GM23338 (cell line): Measurements from ENCODE around the gene SYT17. TPM values are rescaled to one million over a fixed set of nuclear protein-coding genes. Genes with fewer than 3 reads are reported as not detected.

Experiments
- ATAC-seq: fragments of 200-7000 bp; cut with Tn5 transposase; 3 replicates; pipeline ENCODE4 v1.9.1; 2020
- DNase-seq: peaks from one replicate; pipeline ENCODE4 v3.0.0-alpha.2; 2015; ENCODE audit warnings: low spot score
- H2AFZ ChIP-seq: fragments of 200-600 bp; sonication (generic); 2 replicates; pipeline ENCODE4 v1.8.0; 2016; ENCODE audit warnings: antibody characterized with exemption, mild to moderate bottlenecking, moderate library complexity
- H3F3A ChIP-seq: fragments of 200-600 bp; sonication (generic); replicated peaks from 2 replicates; pipeline ENCODE4 v1.8.0; 2017; ENCODE audit warnings: antibody characterized with exemption, mixed run types, low read depth
- H3K27ac ChIP-seq: fragments of 200-600 bp; sonication (generic); 2 replicates; pipeline ENCODE4 v1.6.1; 2016; ENCODE audit warnings: low read depth
- H3K27me3 ChIP-seq: fragments of 200-600 bp; sonication (generic); 2 replicates; pipeline ENCODE4 v1.8.0; 2016; ENCODE audit warnings: mild to moderate bottlenecking, mixed run types, moderate library complexity; ENCODE audit not compliant: insufficient read depth
- H3K36me3 ChIP-seq: fragments of 200-600 bp; sonication (generic); 2 replicates; pipeline ENCODE4 v1.8.0; 2016; ENCODE audit warnings: mild to moderate bottlenecking; ENCODE audit not compliant: insufficient read depth
- H3K4me1 ChIP-seq: fragments of 200-600 bp; sonication (generic); 2 replicates; pipeline ENCODE4 v1.8.0; 2016; ENCODE audit warnings: mild to moderate bottlenecking, moderate library complexity; ENCODE audit not compliant: insufficient read depth
- H3K4me2 ChIP-seq: fragments of 200-600 bp; sonication (generic); 2 replicates; pipeline ENCODE4 v1.7.1; 2017; ENCODE audit warnings: mixed run types
- H3K4me3 ChIP-seq: fragments of 200-600 bp; sonication (generic); 2 replicates; pipeline ENCODE4 v1.6.1; 2016; ENCODE audit warnings: mixed run types
- H3K79me2 ChIP-seq: fragments of 200-600 bp; sonication (generic); replicated peaks from 2 replicates; pipeline ENCODE4 v1.8.0; 2017; ENCODE audit warnings: mild to moderate bottlenecking; ENCODE audit not compliant: insufficient read depth
- H3K9me2 ChIP-seq: fragments of 200-600 bp; sonication (generic); 2 replicates; pipeline ENCODE4 v1.8.0; 2017; ENCODE audit not compliant: insufficient read depth
- H4K20me1 ChIP-seq: fragments of 200-600 bp; sonication (generic); replicated peaks from 2 replicates; pipeline ENCODE4 v1.8.0; 2017; ENCODE audit warnings: mild to moderate bottlenecking; ENCODE audit not compliant: insufficient read depth
- H3K27ac Mint-ChIP-seq: 2 replicates; pipeline ENCODE4 v1.8.0; 2020; ENCODE audit warnings: inconsistent platforms, mild to moderate bottlenecking, moderate library complexity, mixed read lengths
- H3K27me3 Mint-ChIP-seq: 3 replicates; pipeline ENCODE4 v1.8.0; 2022; ENCODE audit warnings: low read depth, mild to moderate bottlenecking, moderate library complexity, mixed read lengths, inconsistent platforms; ENCODE audit not compliant: insufficient read depth, poor library complexity
- H3K36me3 Mint-ChIP-seq: 3 replicates; pipeline ENCODE4 v1.8.0; 2021; ENCODE audit warnings: low read depth, mild to moderate bottlenecking, inconsistent platforms, moderate library complexity, mixed read lengths
- H3K4me1 Mint-ChIP-seq: 3 replicates; pipeline ENCODE4 v1.8.0; 2020; ENCODE audit warnings: mild to moderate bottlenecking, inconsistent platforms, mixed read lengths
- H3K4me3 Mint-ChIP-seq: 3 replicates; pipeline ENCODE4 v1.8.0; 2021; ENCODE audit warnings: moderate library complexity, mild to moderate bottlenecking, inconsistent platforms, mixed read lengths
- H3K9me3 Mint-ChIP-seq: 3 replicates; pipeline ENCODE4 v1.8.0; 2020; ENCODE audit warnings: moderate library complexity, mild to moderate bottlenecking, inconsistent platforms, mixed read lengths
- CREB1 ChIP-seq: fragments of 250-450 bp; sonication (Bioruptor Pico); IDR thresholded peaks from 2 replicates; pipeline ENCODE4 v1.5.0; 2020; ENCODE audit warnings: low read depth, mild to moderate bottlenecking, moderate library complexity
- ETS1 ChIP-seq: IDR thresholded peaks from 2 replicates; pipeline ENCODE4 v1.6.1; 2016; ENCODE audit warnings: antibody characterized with exemption
- EZH2 ChIP-seq: fragments of 200-600 bp; sonication (generic); IDR thresholded peaks from one replicate; pipeline ENCODE4 v1.8.0; 2017; ENCODE audit warnings: antibody characterized with exemption, mild to moderate bottlenecking, low read depth; ENCODE audit not compliant: unreplicated experiment
- EZH2phosphoT487 ChIP-seq: fragments of 200-600 bp; sonication (generic); IDR thresholded peaks from one replicate; pipeline ENCODE4 v1.8.1; 2018; ENCODE audit warnings: antibody characterized with exemption; ENCODE audit not compliant: unreplicated experiment
- JUNB ChIP-seq: IDR thresholded peaks from one replicate; pipeline ENCODE4 v1.6.1; 2016; ENCODE audit warnings: antibody characterized with exemption; ENCODE audit not compliant: unreplicated experiment
- NANOG ChIP-seq: IDR thresholded peaks from 2 replicates; pipeline ENCODE4 v1.6.1; 2016; ENCODE audit warnings: antibody characterized with exemption, borderline replicate concordance
- POLR2AphosphoS5 ChIP-seq: IDR thresholded peaks from 2 replicates; pipeline ENCODE4 v1.6.1; 2016; ENCODE audit warnings: antibody characterized with exemption, low read depth
- REST ChIP-seq: IDR thresholded peaks from one replicate; pipeline ENCODE4 v1.6.1; 2018; ENCODE audit warnings: antibody characterized with exemption; ENCODE audit not compliant: unreplicated experiment
- STAT1 ChIP-seq: IDR thresholded peaks from one replicate; pipeline ENCODE4 v1.6.1; 2016; ENCODE audit warnings: antibody characterized with exemption; ENCODE audit not compliant: unreplicated experiment
- ZNF114 ChIP-seq: fragments of 250-450 bp; sonication (Bioruptor Pico); IDR thresholded peaks from 2 replicates; pipeline ENCODE4 v1.5.0; 2020; ENCODE audit warnings: mild to moderate bottlenecking, moderate library complexity
- ZNF331 ChIP-seq: fragments of 250-450 bp; sonication (Bioruptor Pico); IDR thresholded peaks from 2 replicates; pipeline ENCODE4 v1.5.0; 2020; ENCODE audit warnings: low read depth, mild to moderate bottlenecking, moderate library complexity
- polyA plus RNA-seq: library from polyadenylated mRNA; unstranded; fragments of >200 nt; fragmentation: Nextera tagmentation; extraction: Ambion mirVana; gene quantifications from 2 replicates; pipeline ENCODE4 v1.2.1, GENCODE V29; 2016
- total RNA-seq: library from RNA; depleted of rRNA; stranded (reverse); fragments of >200 nt; shearing (Covaris generic); gene quantifications from 2 replicates; pipeline ENCODE4 v1.2.3, GENCODE V29; 2014
- TF ChIP-seq, protein P1 (sequence below): fragments of 250-450 bp; sonication (Bioruptor Pico); IDR thresholded peaks from 2 replicates; pipeline ENCODE4 v1.5.0; 2020; ENCODE audit warnings: mild to moderate bottlenecking, moderate library complexity
- TF ChIP-seq, protein P2 (sequence below), 2 experiments: fragments of 200-600 bp in 1 of 2; sonication (generic) in 1 of 2; conservative IDR thresholded peaks; 2 replicates each; pipeline versions ENCODE4 v1.5.1 to v1.6.1; 2016 to 2017; ENCODE audit warnings: antibody characterized with exemption in 2 of 2, low read depth in 2 of 2, mild to moderate bottlenecking in 2 of 2, moderate library complexity in 1 of 2

Gene SYT17
- total and polyA plus RNA-seq, 2 experiments from 2014 or later, result 5.3 to 9.5 TPM

DNA sequence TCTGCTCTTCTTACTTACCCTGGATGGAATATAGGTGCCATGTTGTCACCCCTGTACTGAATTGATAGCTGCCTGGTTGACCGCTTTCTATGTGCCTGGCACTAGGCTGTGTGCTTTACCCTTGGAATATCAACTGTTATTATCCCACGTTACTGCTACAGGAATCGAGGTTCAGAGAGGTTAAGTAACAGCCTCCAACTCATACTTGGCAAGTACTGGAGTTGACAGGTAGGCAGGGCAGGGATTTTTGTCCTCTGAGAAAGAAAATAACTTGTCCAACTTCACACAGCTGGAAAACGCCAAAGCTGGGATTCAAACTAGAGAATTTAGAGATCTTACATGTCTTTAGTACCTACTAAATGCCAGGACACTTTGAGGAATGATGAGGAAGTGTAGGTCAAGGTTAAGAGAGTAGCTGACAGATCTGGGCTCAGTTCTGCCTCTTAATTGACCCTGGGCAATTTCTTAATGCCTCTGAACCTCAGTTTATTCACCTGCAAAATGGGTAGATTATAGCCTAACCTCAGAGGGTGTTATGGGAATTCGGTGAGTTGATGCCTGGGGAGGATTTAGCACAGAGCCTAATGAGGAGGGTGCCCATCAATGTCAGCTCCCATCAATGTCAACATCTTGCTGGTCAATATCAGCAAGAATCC, 28.5 kb upstream of the SYT17 start:
- H3K4me1 Mint-ChIP-seq, result peaks cover 18% of the 10 kb centered on the region

More for the DNA sequence above, 28.5 kb upstream of the SYT17 start:
- 0 out of 2 replicates have a peak, but pooled peaks cover 6% of the 10 kb centered on the region for H3K4me1 ChIP-seq
- no peaks in the 10 kb centered on the region for H3F3A ChIP-seq
- no peaks in the 10 kb centered on the region for H3K36me3 ChIP-seq
- no peak overlapping the region for H3K4me3 Mint-ChIP-seq
- H3K4me2 ChIP-seq, result no peak overlapping the region
- no peaks in the 10 kb centered on the region for H4K20me1 ChIP-seq
- no peaks in the 10 kb centered on the region for H3K79me2 ChIP-seq
- no peak overlapping the region for H3K27ac Mint-ChIP-seq
- no peak overlapping the region for H3K4me3 ChIP-seq
- TF ChIP-seq, protein P1, sequence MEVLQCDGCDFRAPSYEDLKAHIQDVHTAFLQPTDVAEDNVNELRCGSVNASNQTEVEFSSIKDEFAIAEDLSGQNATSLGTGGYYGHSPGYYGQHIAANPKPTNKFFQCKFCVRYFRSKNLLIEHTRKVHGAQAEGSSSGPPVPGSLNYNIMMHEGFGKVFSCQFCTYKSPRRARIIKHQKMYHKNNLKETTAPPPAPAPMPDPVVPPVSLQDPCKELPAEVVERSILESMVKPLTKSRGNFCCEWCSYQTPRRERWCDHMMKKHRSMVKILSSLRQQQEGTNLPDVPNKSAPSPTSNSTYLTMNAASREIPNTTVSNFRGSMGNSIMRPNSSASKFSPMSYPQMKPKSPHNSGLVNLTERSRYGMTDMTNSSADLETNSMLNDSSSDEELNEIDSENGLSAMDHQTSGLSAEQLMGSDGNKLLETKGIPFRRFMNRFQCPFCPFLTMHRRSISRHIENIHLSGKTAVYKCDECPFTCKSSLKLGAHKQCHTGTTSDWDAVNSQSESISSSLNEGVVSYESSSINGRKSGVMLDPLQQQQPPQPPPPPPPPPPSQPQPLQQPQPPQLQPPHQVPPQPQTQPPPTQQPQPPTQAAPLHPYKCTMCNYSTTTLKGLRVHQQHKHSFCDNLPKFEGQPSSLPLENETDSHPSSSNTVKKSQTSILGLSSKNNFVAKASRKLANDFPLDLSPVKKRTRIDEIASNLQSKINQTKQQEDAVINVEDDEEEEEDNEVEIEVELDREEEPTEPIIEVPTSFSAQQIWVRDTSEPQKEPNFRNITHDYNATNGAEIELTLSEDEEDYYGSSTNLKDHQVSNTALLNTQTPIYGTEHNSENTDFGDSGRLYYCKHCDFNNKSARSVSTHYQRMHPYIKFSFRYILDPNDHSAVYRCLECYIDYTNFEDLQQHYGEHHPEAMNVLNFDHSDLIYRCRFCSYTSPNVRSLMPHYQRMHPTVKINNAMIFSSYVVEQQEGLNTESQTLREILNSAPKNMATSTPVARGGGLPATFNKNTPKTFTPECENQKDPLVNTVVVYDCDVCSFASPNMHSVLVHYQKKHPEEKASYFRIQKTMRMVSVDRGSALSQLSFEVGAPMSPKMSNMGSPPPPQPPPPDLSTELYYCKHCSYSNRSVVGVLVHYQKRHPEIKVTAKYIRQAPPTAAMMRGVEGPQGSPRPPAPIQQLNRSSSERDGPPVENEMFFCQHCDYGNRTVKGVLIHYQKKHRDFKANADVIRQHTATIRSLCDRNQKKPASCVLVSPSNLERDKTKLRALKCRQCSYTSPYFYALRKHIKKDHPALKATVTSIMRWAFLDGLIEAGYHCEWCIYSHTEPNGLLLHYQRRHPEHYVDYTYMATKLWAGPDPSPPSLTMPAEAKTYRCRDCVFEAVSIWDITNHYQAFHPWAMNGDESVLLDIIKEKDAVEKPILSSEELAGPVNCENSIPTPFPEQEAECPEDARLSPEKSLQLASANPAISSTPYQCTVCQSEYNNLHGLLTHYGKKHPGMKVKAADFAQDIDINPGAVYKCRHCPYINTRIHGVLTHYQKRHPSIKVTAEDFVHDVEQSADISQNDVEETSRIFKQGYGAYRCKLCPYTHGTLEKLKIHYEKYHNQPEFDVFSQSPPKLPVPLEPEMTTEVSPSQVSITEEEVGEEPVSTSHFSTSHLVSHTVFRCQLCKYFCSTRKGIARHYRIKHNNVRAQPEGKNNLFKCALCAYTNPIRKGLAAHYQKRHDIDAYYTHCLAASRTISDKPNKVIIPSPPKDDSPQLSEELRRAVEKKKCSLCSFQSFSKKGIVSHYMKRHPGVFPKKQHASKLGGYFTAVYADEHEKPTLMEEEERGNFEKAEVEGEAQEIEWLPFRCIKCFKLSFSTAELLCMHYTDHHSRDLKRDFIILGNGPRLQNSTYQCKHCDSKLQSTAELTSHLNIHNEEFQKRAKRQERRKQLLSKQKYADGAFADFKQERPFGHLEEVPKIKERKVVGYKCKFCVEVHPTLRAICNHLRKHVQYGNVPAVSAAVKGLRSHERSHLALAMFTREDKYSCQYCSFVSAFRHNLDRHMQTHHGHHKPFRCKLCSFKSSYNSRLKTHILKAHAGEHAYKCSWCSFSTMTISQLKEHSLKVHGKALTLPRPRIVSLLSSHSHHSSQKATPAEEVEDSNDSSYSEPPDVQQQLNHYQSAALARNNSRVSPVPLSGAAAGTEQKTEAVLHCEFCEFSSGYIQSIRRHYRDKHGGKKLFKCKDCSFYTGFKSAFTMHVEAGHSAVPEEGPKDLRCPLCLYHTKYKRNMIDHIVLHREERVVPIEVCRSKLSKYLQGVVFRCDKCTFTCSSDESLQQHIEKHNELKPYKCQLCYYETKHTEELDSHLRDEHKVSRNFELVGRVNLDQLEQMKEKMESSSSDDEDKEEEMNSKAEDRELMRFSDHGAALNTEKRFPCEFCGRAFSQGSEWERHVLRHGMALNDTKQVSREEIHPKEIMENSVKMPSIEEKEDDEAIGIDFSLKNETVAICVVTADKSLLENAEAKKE (CRISPR knock-in tag), result no peak
- TF ChIP-seq ZNF331 (CRISPR knock-in tag) (no peak), ETS1 (no peak), STAT1 (no peak), EZH2phosphoT487 (no peak), EZH2 (no peak), CREB1 (CRISPR knock-in tag) (no peak), REST (no peak), NANOG (no peak), JUNB (no peak), POLR2AphosphoS5 (no peak), ZNF114 (no peak)
- TF ChIP-seq, protein P2, sequence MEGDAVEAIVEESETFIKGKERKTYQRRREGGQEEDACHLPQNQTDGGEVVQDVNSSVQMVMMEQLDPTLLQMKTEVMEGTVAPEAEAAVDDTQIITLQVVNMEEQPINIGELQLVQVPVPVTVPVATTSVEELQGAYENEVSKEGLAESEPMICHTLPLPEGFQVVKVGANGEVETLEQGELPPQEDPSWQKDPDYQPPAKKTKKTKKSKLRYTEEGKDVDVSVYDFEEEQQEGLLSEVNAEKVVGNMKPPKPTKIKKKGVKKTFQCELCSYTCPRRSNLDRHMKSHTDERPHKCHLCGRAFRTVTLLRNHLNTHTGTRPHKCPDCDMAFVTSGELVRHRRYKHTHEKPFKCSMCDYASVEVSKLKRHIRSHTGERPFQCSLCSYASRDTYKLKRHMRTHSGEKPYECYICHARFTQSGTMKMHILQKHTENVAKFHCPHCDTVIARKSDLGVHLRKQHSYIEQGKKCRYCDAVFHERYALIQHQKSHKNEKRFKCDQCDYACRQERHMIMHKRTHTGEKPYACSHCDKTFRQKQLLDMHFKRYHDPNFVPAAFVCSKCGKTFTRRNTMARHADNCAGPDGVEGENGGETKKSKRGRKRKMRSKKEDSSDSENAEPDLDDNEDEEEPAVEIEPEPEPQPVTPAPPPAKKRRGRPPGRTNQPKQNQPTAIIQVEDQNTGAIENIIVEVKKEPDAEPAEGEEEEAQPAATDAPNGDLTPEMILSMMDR (conservative IDR thresholded peaks at IDR 0.05; ENCODE audit: low read depth in 2 of 2), result no peak
- peaks cover 7% of the 10 kb centered on the region for H3K27me3 Mint-ChIP-seq
- no peak for ATAC-seq
- no peaks in the 10 kb centered on the region for H3K9me2 ChIP-seq
- H3K27ac ChIP-seq, result no peak overlapping the region
- DNase-seq, result no peak
- H2AFZ ChIP-seq, result no peak overlapping the region
- H3K27me3 ChIP-seq, result no peaks in the 10 kb centered on the region
- no peaks in the 10 kb centered on the region for H3K36me3 Mint-ChIP-seq
- H3K9me3 Mint-ChIP-seq, result no peaks in the 10 kb centered on the region
